GM23338 (cell line): ENCODE measurements around the gene ACAD9. TPM values are rescaled to one million over a fixed set of nuclear protein-coding genes. Genes with fewer than 3 reads are reported as not detected.

ENCODE experiments used
- ATAC-seq: fragments of 200-7000 bp; cut with Tn5 transposase; 3 replicates; pipeline ENCODE4 v1.9.1; 2020
- DNase-seq: peaks from one replicate; pipeline ENCODE4 v3.0.0-alpha.2; 2015; ENCODE audit warnings: low spot score
- H2AFZ ChIP-seq: fragments of 200-600 bp; sonication (generic); 2 replicates; pipeline ENCODE4 v1.8.0; 2016; ENCODE audit warnings: antibody characterized with exemption, mild to moderate bottlenecking, moderate library complexity
- H3F3A ChIP-seq: fragments of 200-600 bp; sonication (generic); replicated peaks from 2 replicates; pipeline ENCODE4 v1.8.0; 2017; ENCODE audit warnings: antibody characterized with exemption, mixed run types, low read depth
- H3K27ac ChIP-seq: fragments of 200-600 bp; sonication (generic); 2 replicates; pipeline ENCODE4 v1.6.1; 2016; ENCODE audit warnings: low read depth
- H3K27me3 ChIP-seq: fragments of 200-600 bp; sonication (generic); 2 replicates; pipeline ENCODE4 v1.8.0; 2016; ENCODE audit warnings: mild to moderate bottlenecking, mixed run types, moderate library complexity; ENCODE audit not compliant: insufficient read depth
- H3K36me3 ChIP-seq: fragments of 200-600 bp; sonication (generic); 2 replicates; pipeline ENCODE4 v1.8.0; 2016; ENCODE audit warnings: mild to moderate bottlenecking; ENCODE audit not compliant: insufficient read depth
- H3K4me1 ChIP-seq: fragments of 200-600 bp; sonication (generic); 2 replicates; pipeline ENCODE4 v1.8.0; 2016; ENCODE audit warnings: mild to moderate bottlenecking, moderate library complexity; ENCODE audit not compliant: insufficient read depth
- H3K4me2 ChIP-seq: fragments of 200-600 bp; sonication (generic); 2 replicates; pipeline ENCODE4 v1.7.1; 2017; ENCODE audit warnings: mixed run types
- H3K4me3 ChIP-seq: fragments of 200-600 bp; sonication (generic); 2 replicates; pipeline ENCODE4 v1.6.1; 2016; ENCODE audit warnings: mixed run types
- H3K79me2 ChIP-seq: fragments of 200-600 bp; sonication (generic); replicated peaks from 2 replicates; pipeline ENCODE4 v1.8.0; 2017; ENCODE audit warnings: mild to moderate bottlenecking; ENCODE audit not compliant: insufficient read depth
- H3K9me2 ChIP-seq: fragments of 200-600 bp; sonication (generic); 2 replicates; pipeline ENCODE4 v1.8.0; 2017; ENCODE audit not compliant: insufficient read depth
- H4K20me1 ChIP-seq: fragments of 200-600 bp; sonication (generic); replicated peaks from 2 replicates; pipeline ENCODE4 v1.8.0; 2017; ENCODE audit warnings: mild to moderate bottlenecking; ENCODE audit not compliant: insufficient read depth
- H3K27ac Mint-ChIP-seq: 2 replicates; pipeline ENCODE4 v1.8.0; 2020; ENCODE audit warnings: inconsistent platforms, mild to moderate bottlenecking, moderate library complexity, mixed read lengths
- H3K27me3 Mint-ChIP-seq: 3 replicates; pipeline ENCODE4 v1.8.0; 2022; ENCODE audit warnings: low read depth, mild to moderate bottlenecking, moderate library complexity, mixed read lengths, inconsistent platforms; ENCODE audit not compliant: insufficient read depth, poor library complexity
- H3K36me3 Mint-ChIP-seq: 3 replicates; pipeline ENCODE4 v1.8.0; 2021; ENCODE audit warnings: low read depth, mild to moderate bottlenecking, inconsistent platforms, moderate library complexity, mixed read lengths
- H3K4me1 Mint-ChIP-seq: 3 replicates; pipeline ENCODE4 v1.8.0; 2020; ENCODE audit warnings: mild to moderate bottlenecking, inconsistent platforms, mixed read lengths
- H3K4me3 Mint-ChIP-seq: 3 replicates; pipeline ENCODE4 v1.8.0; 2021; ENCODE audit warnings: moderate library complexity, mild to moderate bottlenecking, inconsistent platforms, mixed read lengths
- H3K9me3 Mint-ChIP-seq: 3 replicates; pipeline ENCODE4 v1.8.0; 2020; ENCODE audit warnings: moderate library complexity, mild to moderate bottlenecking, inconsistent platforms, mixed read lengths
- CREB1 ChIP-seq: fragments of 250-450 bp; sonication (Bioruptor Pico); IDR thresholded peaks from 2 replicates; pipeline ENCODE4 v1.5.0; 2020; ENCODE audit warnings: low read depth, mild to moderate bottlenecking, moderate library complexity
- EZH2 ChIP-seq: fragments of 200-600 bp; sonication (generic); IDR thresholded peaks from one replicate; pipeline ENCODE4 v1.8.0; 2017; ENCODE audit warnings: antibody characterized with exemption, mild to moderate bottlenecking, low read depth; ENCODE audit not compliant: unreplicated experiment
- EZH2phosphoT487 ChIP-seq: fragments of 200-600 bp; sonication (generic); IDR thresholded peaks from one replicate; pipeline ENCODE4 v1.8.1; 2018; ENCODE audit warnings: antibody characterized with exemption; ENCODE audit not compliant: unreplicated experiment
- JUNB ChIP-seq: IDR thresholded peaks from one replicate; pipeline ENCODE4 v1.6.1; 2016; ENCODE audit warnings: antibody characterized with exemption; ENCODE audit not compliant: unreplicated experiment
- NANOG ChIP-seq: IDR thresholded peaks from 2 replicates; pipeline ENCODE4 v1.6.1; 2016; ENCODE audit warnings: antibody characterized with exemption, borderline replicate concordance
- POLR2AphosphoS5 ChIP-seq: IDR thresholded peaks from 2 replicates; pipeline ENCODE4 v1.6.1; 2016; ENCODE audit warnings: antibody characterized with exemption, low read depth
- STAT1 ChIP-seq: IDR thresholded peaks from one replicate; pipeline ENCODE4 v1.6.1; 2016; ENCODE audit warnings: antibody characterized with exemption; ENCODE audit not compliant: unreplicated experiment
- ZNF114 ChIP-seq: fragments of 250-450 bp; sonication (Bioruptor Pico); IDR thresholded peaks from 2 replicates; pipeline ENCODE4 v1.5.0; 2020; ENCODE audit warnings: mild to moderate bottlenecking, moderate library complexity
- ZNF331 ChIP-seq: fragments of 250-450 bp; sonication (Bioruptor Pico); IDR thresholded peaks from 2 replicates; pipeline ENCODE4 v1.5.0; 2020; ENCODE audit warnings: low read depth, mild to moderate bottlenecking, moderate library complexity
- polyA plus RNA-seq: library from polyadenylated mRNA; unstranded; fragments of >200 nt; fragmentation: Nextera tagmentation; extraction: Ambion mirVana; gene quantifications from 2 replicates; pipeline ENCODE4 v1.2.1, GENCODE V29; 2016
- total RNA-seq: library from RNA; depleted of rRNA; stranded (reverse); fragments of >200 nt; shearing (Covaris generic); gene quantifications from 2 replicates; pipeline ENCODE4 v1.2.3, GENCODE V29; 2014
- TF ChIP-seq, protein P1 (sequence below): fragments of 250-450 bp; sonication (Bioruptor Pico); IDR thresholded peaks from 2 replicates; pipeline ENCODE4 v1.5.0; 2020; ENCODE audit warnings: mild to moderate bottlenecking, moderate library complexity
- TF ChIP-seq, protein P2 (sequence below), 2 experiments: fragments of 200-600 bp in 1 of 2; sonication (generic) in 1 of 2; conservative IDR thresholded peaks; 2 replicates each; pipeline versions ENCODE4 v1.5.1 to v1.6.1; 2016 to 2017; ENCODE audit warnings: antibody characterized with exemption in 2 of 2, low read depth in 2 of 2, mild to moderate bottlenecking in 2 of 2, moderate library complexity in 1 of 2

ACAD9 gene
- total and polyA plus RNA-seq, 2 experiments from 2014 or later: 21.2 to 36.4 TPM

DNA sequence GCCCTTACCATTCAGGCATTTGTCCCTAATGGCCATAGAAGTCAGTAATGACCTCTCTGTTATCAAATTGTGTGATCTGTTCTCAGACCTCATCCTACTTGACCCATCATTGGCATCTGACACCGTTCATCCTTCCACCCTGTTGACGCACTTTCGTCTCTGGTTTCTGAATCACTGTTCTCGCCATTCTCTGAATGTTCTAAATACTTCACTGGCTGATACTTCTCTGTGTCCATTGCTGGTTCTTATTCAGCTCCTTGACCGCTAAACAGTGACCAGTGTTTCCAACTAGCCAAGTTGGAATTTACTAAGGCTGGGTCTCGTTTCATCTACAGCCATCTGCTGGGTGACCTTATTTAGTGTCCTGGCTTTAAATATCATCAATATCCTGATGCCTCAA is 2.2 kb downstream of the ACAD9 start:
- H3K4me3 Mint-ChIP-seq: peak overlapping the region; percentile 37
- H3K27me3 ChIP-seq: no peaks in the 10 kb centered on the region
- no peak overlapping the region for H3K4me3 ChIP-seq
- no peaks in the 10 kb centered on the region for H3K9me3 Mint-ChIP-seq
- peaks cover 15% of the 10 kb centered on the region for H3K27me3 Mint-ChIP-seq
- peaks cover 13% of the 10 kb centered on the region for H3K36me3 Mint-ChIP-seq
- DNase-seq: no peak
- no peaks in the 10 kb centered on the region for H3K9me2 ChIP-seq
- ATAC-seq: no peak
- H4K20me1 ChIP-seq: no peaks in the 10 kb centered on the region; the same call in 1 of the 2 replicates
- no peak overlapping the region for H3K27ac Mint-ChIP-seq
- no peaks in the 10 kb centered on the region for H3F3A ChIP-seq
- peaks cover 53% of the 10 kb centered on the region for H3K79me2 ChIP-seq
- H3K4me2 ChIP-seq: no peak overlapping the region
- H2AFZ ChIP-seq: no peak overlapping the region
- no peak overlapping the region for H3K27ac ChIP-seq
- H3K4me1 ChIP-seq: peaks cover 19% of the 10 kb centered on the region; the same call in 1 of the 2 replicates
- H3K36me3 ChIP-seq: 0 out of 2 replicates have a peak, but pooled peaks cover 2% of the 10 kb centered on the region
- peaks cover 20% of the 10 kb centered on the region for H3K4me1 Mint-ChIP-seq
- no peak for TF ChIP-seq STAT1
- TF ChIP-seq ZNF114 (CRISPR knock-in tag): no peak
- no peak for TF ChIP-seq POLR2AphosphoS5
- TF ChIP-seq NANOG: no peak

DNA sequence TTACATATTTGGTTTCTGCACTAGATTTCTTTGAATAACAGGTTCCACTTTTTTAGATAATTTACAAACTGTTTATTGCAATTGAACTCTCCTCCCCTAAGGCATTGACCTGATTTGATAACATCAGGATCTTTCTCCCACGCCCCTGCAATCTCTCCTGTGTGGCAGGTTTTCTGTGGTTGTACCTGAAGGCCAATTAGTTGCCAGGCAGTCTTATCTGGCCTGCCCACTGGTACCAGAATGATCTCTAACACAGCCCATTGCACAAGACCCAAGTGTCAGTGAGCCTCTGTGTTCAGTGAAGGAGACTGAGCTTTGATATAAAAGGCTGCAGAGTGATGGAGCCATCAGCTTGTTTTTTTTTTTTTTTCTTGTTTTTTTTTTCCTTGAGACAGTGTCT is 3.3 kb downstream of the ACAD9 start:
- Histone ChIP-seq H3K36me3 (peaks cover 8% of the 10 kb centered on the region), H3K4me3 (no peak overlapping the region), H3K9me2 (no peaks in the 10 kb centered on the region), H3K27ac (no peak overlapping the region), H3K79me2 (peaks cover 53% of the 10 kb centered on the region), H4K20me1 (no peaks in the 10 kb centered on the region; the same call in 1 of the 2 replicates), H3K4me2 (no peak overlapping the region), H3K4me1 (peaks cover 19% of the 10 kb centered on the region; the same call in 1 of the 2 replicates), H2AFZ (no peak overlapping the region), H3F3A (no peaks in the 10 kb centered on the region), H3K27me3 (no peaks in the 10 kb centered on the region)
- Mint-ChIP-seq H3K27ac (no peak overlapping the region), H3K36me3 (peaks cover 15% of the 10 kb centered on the region), H3K4me1 (peaks cover 19% of the 10 kb centered on the region), H3K9me3 (no peaks in the 10 kb centered on the region), H3K4me3 (no peak overlapping the region), H3K27me3 (peaks cover 14% of the 10 kb centered on the region)
- DNase-seq: no peak
- no peak for ATAC-seq
- TF ChIP-seq EZH2phosphoT487 (no peak), EZH2 (no peak), ZNF331 (CRISPR knock-in tag) (no peak), STAT1 (no peak), CREB1 (no peak), ZNF114 (CRISPR knock-in tag) (no peak), NANOG (no peak), POLR2AphosphoS5 (no peak), JUNB (no peak)
- TF ChIP-seq, protein P1, sequence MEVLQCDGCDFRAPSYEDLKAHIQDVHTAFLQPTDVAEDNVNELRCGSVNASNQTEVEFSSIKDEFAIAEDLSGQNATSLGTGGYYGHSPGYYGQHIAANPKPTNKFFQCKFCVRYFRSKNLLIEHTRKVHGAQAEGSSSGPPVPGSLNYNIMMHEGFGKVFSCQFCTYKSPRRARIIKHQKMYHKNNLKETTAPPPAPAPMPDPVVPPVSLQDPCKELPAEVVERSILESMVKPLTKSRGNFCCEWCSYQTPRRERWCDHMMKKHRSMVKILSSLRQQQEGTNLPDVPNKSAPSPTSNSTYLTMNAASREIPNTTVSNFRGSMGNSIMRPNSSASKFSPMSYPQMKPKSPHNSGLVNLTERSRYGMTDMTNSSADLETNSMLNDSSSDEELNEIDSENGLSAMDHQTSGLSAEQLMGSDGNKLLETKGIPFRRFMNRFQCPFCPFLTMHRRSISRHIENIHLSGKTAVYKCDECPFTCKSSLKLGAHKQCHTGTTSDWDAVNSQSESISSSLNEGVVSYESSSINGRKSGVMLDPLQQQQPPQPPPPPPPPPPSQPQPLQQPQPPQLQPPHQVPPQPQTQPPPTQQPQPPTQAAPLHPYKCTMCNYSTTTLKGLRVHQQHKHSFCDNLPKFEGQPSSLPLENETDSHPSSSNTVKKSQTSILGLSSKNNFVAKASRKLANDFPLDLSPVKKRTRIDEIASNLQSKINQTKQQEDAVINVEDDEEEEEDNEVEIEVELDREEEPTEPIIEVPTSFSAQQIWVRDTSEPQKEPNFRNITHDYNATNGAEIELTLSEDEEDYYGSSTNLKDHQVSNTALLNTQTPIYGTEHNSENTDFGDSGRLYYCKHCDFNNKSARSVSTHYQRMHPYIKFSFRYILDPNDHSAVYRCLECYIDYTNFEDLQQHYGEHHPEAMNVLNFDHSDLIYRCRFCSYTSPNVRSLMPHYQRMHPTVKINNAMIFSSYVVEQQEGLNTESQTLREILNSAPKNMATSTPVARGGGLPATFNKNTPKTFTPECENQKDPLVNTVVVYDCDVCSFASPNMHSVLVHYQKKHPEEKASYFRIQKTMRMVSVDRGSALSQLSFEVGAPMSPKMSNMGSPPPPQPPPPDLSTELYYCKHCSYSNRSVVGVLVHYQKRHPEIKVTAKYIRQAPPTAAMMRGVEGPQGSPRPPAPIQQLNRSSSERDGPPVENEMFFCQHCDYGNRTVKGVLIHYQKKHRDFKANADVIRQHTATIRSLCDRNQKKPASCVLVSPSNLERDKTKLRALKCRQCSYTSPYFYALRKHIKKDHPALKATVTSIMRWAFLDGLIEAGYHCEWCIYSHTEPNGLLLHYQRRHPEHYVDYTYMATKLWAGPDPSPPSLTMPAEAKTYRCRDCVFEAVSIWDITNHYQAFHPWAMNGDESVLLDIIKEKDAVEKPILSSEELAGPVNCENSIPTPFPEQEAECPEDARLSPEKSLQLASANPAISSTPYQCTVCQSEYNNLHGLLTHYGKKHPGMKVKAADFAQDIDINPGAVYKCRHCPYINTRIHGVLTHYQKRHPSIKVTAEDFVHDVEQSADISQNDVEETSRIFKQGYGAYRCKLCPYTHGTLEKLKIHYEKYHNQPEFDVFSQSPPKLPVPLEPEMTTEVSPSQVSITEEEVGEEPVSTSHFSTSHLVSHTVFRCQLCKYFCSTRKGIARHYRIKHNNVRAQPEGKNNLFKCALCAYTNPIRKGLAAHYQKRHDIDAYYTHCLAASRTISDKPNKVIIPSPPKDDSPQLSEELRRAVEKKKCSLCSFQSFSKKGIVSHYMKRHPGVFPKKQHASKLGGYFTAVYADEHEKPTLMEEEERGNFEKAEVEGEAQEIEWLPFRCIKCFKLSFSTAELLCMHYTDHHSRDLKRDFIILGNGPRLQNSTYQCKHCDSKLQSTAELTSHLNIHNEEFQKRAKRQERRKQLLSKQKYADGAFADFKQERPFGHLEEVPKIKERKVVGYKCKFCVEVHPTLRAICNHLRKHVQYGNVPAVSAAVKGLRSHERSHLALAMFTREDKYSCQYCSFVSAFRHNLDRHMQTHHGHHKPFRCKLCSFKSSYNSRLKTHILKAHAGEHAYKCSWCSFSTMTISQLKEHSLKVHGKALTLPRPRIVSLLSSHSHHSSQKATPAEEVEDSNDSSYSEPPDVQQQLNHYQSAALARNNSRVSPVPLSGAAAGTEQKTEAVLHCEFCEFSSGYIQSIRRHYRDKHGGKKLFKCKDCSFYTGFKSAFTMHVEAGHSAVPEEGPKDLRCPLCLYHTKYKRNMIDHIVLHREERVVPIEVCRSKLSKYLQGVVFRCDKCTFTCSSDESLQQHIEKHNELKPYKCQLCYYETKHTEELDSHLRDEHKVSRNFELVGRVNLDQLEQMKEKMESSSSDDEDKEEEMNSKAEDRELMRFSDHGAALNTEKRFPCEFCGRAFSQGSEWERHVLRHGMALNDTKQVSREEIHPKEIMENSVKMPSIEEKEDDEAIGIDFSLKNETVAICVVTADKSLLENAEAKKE: no peak
- TF ChIP-seq, protein P2, sequence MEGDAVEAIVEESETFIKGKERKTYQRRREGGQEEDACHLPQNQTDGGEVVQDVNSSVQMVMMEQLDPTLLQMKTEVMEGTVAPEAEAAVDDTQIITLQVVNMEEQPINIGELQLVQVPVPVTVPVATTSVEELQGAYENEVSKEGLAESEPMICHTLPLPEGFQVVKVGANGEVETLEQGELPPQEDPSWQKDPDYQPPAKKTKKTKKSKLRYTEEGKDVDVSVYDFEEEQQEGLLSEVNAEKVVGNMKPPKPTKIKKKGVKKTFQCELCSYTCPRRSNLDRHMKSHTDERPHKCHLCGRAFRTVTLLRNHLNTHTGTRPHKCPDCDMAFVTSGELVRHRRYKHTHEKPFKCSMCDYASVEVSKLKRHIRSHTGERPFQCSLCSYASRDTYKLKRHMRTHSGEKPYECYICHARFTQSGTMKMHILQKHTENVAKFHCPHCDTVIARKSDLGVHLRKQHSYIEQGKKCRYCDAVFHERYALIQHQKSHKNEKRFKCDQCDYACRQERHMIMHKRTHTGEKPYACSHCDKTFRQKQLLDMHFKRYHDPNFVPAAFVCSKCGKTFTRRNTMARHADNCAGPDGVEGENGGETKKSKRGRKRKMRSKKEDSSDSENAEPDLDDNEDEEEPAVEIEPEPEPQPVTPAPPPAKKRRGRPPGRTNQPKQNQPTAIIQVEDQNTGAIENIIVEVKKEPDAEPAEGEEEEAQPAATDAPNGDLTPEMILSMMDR (conservative IDR thresholded peaks at IDR 0.05; ENCODE audit: low read depth in 2 of 2): no peak
